Left lung (tissue), 10 donors: Measurements from ENCODE around the gene RTBDN. TPM values are rescaled to one million over a fixed set of nuclear protein-coding genes. Genes with fewer than 3 reads are reported as not detected.
A peak's percentile ranks its signal among the peaks of the same experiment; 100 is the strongest.

ENCODE experiments used
- ATAC-seq: fragments of 200-7000 bp; cut with Tn5 transposase; one replicate; pipeline ENCODE4 v1.9.1; 2020; ENCODE audit warnings: moderate library complexity
- DNase-seq, 4 donors: peaks; one replicate each; pipeline ENCODE4 v3.0.0-alpha.2; 2013 to 2020
- H3K27ac ChIP-seq, 2 donors: fragments of 200-600 bp; sonication (generic) in 1 of 2; one replicate each; pipeline versions ENCODE4 v1.5.0 to v1.8.0; 2020 to 2021
- H3K27me3 ChIP-seq, 2 donors: fragments of 200-600 bp; sonication (generic) in 1 of 2; one replicate each; pipeline versions ENCODE4 v1.5.0 to v1.8.0; 2020 to 2021
- H3K36me3 ChIP-seq, 2 donors: fragments of 200-600 bp; sonication (generic) in 1 of 2; one replicate each; pipeline versions ENCODE4 v1.5.0 to v1.8.0; 2020 to 2021
- H3K4me1 ChIP-seq, 2 donors: fragments of 200-600 bp; one replicate each; pipeline ENCODE4 v1.8.0; 2021
- H3K4me3 ChIP-seq, 2 donors: fragments of 200-600 bp; sonication (generic) in 1 of 2; one replicate each; pipeline versions ENCODE4 v1.5.0 to v1.8.0; 2020 to 2021; ENCODE audit warnings: mild to moderate bottlenecking in 1 of 2
- H3K9me3 ChIP-seq, 2 donors: fragments of 200-600 bp; sonication (generic) in 1 of 2; one replicate each; pipeline versions ENCODE4 v1.5.0 to v1.8.0; 2020 to 2021
- CTCF ChIP-seq, 2 donors: fragments of 200-600 bp; sonication (generic) in 1 of 2; IDR thresholded peaks; one replicate each; pipeline versions ENCODE4 v1.5.0 to v1.8.0; 2021; ENCODE audit warnings: antibody characterized with exemption in 2 of 2
- intact Hi-C, 2 donors: fragments of 100-400 bp; cut with DNase I; formaldehyde crosslinking; loops; one replicate each; pipeline versions ENCODE4 v1.11.2 to v1.14.2; 2022
- polyA plus RNA-seq, 6 donors: library from polyadenylated mRNA; unstranded; fragments of 120-200 nt; gene quantifications; one replicate each; pipeline ENCODE4 v1.2.1, GENCODE V29; 2013; ENCODE audit not compliant: insufficient read length in 6 of 6
- total RNA-seq, 2 donors: library from RNA; stranded (reverse); fragmentation: NEBNext Ultra II Directional; extraction: Animal tissue kit (Norgen Biotek cat#: 25700); gene quantifications; one replicate each; pipeline ENCODE4 v1.2.1, GENCODE V29; 2021
- donor health status: DM: no; HTN: yes; CAD: no.
- donor health status: DM: no; HTN: no; CAD: no.

The RTBDN gene
- total and polyA plus RNA-seq, 8 donors, result 0.17 to 0.21 (median 0.20) TPM; not detected in 5

DNA sequence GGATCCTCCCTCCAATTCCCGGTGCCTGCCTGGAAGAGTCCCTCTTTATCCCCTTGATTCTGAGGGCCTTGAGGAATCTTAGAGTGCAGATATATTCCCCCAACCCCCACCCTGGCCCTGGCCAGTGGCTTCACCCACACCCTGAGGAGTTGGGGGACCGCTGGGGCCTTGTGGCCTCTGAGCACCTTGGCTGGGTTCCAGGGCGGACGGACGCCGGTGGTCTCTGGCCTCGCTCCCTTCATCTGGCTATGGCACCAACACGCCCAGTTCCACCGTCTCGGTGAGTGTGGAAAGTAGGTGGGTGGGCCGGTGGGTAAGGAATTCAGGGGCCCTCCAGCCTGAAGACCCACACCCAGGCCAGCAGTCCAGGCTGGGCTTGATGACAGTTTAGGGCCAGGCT lies 8.9 kb upstream of the RTBDN start:
- H3K4me1 ChIP-seq, result peaks cover 0 to 23% of the 10 kb centered on the region in 2 donors
- H3K4me3 ChIP-seq, result no peak overlapping the region
- H3K27me3 ChIP-seq, result peaks cover 34 to 100% of the 10 kb centered on the region in 2 donors
- intact Hi-C loops, result no loop called here
- no peak for ATAC-seq
- no peaks in the 10 kb centered on the region for H3K9me3 ChIP-seq
- no peak for DNase-seq
- no peak overlapping the region for H3K27ac ChIP-seq
- no peaks in the 10 kb centered on the region for H3K36me3 ChIP-seq
- TF ChIP-seq CTCF (IDR thresholded peaks at IDR 0.05), result no peak

- intact Hi-C loops, result no loop called here
- no peak for TF ChIP-seq CTCF (IDR thresholded peaks at IDR 0.05)
- Histone ChIP-seq H3K27ac (no peak overlapping the region), H3K4me1 (peaks cover 0 to 18% of the 10 kb centered on the region in 2 donors), H3K36me3 (no peaks in the 10 kb centered on the region), H3K27me3 (peaks cover 41 to 100% of the 10 kb centered on the region in 2 donors), H3K9me3 (no peaks in the 10 kb centered on the region), H3K4me3 (no peak overlapping the region)
- DNase-seq (no peak), ATAC-seq (no peak)
These were observed 8.1 kb upstream of the RTBDN start for GRCh38 chr19:12842511-12842910.

- Histone ChIP-seq H3K4me3 (peak overlapping the region in 1 of 2 donors; percentile 4), H3K9me3 (no peaks in the 10 kb centered on the region), H3K4me1 (peaks cover 0 to 12% of the 10 kb centered on the region in 2 donors), H3K36me3 (no peaks in the 10 kb centered on the region), H3K27ac (no peak overlapping the region), H3K27me3 (peaks cover 55 to 100% of the 10 kb centered on the region in 2 donors)
- peak; percentile 10 for ATAC-seq
- intact Hi-C loops, result no loop called here
- DNase-seq, result no peak
- no peak for TF ChIP-seq CTCF (IDR thresholded peaks at IDR 0.05)
These were observed 6.7 kb upstream of the RTBDN start for GRCh38 chr19:12841094-12841493.

GRCh38 chr19:12840091-12841079 lies 6.0 kb upstream of the RTBDN start:
- intact Hi-C loops, result no loop called here
- peak; percentile 81 for ATAC-seq
- DNase-seq, result peak in 2 of 4 donors; percentile 69 to 86

More at GRCh38 chr19:12840091-12841079, 6.0 kb upstream of the RTBDN start:
- H3K4me3 ChIP-seq, result peak overlapping the region in 1 of 2 donors; percentile 4
- H3K27ac ChIP-seq, result no peak overlapping the region
- peaks cover 62 to 100% of the 10 kb centered on the region in 2 donors for H3K27me3 ChIP-seq
- H3K9me3 ChIP-seq, result no peaks in the 10 kb centered on the region
- no peaks in the 10 kb centered on the region for H3K36me3 ChIP-seq
- TF ChIP-seq CTCF (IDR thresholded peaks at IDR 0.05), result no peak
- H3K4me1 ChIP-seq, result peaks cover 0 to 12% of the 10 kb centered on the region in 2 donors
